Mesothelial cell of epicardium (in vitro differentiated cells): ENCODE measurements around the gene CNGB1. TPM values are rescaled to one million over a fixed set of nuclear protein-coding genes. Genes with fewer than 3 reads are reported as not detected.

Experiments used
- DNase-seq, 2 experiments: peaks; one replicate each; pipeline ENCODE4 v3.0.0; 2021; ENCODE audit warnings: low spot score in 2 of 2; ENCODE audit not compliant: unreplicated experiment in 2 of 2
- H3K27ac Mint-ChIP-seq: 2 replicates; pipeline ENCODE4 v1.8.0; 2021; ENCODE audit warnings: mixed read lengths
- H3K27me3 Mint-ChIP-seq: 2 replicates; pipeline ENCODE4 v1.8.0; 2021; ENCODE audit warnings: low read depth, mixed read lengths
- H3K36me3 Mint-ChIP-seq: 2 replicates; pipeline ENCODE4 v1.8.0; 2021; ENCODE audit warnings: mixed read lengths
- H3K4me1 Mint-ChIP-seq: 2 replicates; pipeline ENCODE4 v1.8.0; 2021; ENCODE audit warnings: mixed read lengths
- H3K4me3 Mint-ChIP-seq: 2 replicates; pipeline ENCODE4 v1.8.0; 2021; ENCODE audit warnings: mild to moderate bottlenecking, moderate library complexity, mixed read lengths
- H3K9me3 Mint-ChIP-seq: 2 replicates; pipeline ENCODE4 v1.8.0; 2021; ENCODE audit warnings: mixed read lengths
- total RNA-seq: library from RNA; stranded (reverse); gene quantifications from 3 replicates; pipeline ENCODE4 v1.2.1, GENCODE V29; 2021
- TF ChIP-seq, protein P1 (sequence below): fragments of 200-600 bp; sonication (generic); IDR thresholded peaks from one replicate; pipeline ENCODE4 v1.5.0; 2021; ENCODE audit warnings: antibody characterized with exemption; ENCODE audit not compliant: unreplicated experiment

The CNGB1 gene
- total RNA-seq: 0.07 to 0.27 TPM (median 0.14 TPM) in 3 replicates

DNA sequence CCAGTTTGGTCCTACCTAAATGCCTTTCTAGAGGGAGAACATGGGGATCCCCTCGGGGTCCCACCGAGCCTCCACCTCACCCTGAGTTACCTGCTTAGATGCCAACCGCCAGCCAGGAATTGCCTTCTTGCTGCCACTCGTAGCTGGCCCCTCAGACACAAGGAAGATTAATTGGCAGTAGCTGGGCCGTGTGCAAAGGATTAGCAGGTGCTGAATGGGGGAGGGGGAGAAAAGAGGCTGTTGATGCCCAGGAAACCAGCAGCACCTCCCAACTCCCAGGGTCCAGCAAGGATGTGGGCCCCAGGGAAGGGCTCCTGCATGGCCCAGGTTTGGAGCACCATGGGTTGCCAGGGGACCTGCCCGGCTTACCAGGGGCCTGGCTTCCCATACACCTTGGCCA is at the start of gene CNGB1:
Gene CNGB1, minus strand, starts transcription at position 159 of the 400 bp plus-strand sequence. CDS start 3,842 bp downstream, outside the sequence.
- peaks cover 4% of the 10 kb centered on the region for H3K27me3 Mint-ChIP-seq
- H3K9me3 Mint-ChIP-seq: no peaks in the 10 kb centered on the region
- no peak within 1 kb of the TSS for H3K27ac Mint-ChIP-seq
- no peaks in the 10 kb centered on the region for H3K4me1 Mint-ChIP-seq
- H3K36me3 Mint-ChIP-seq: no peaks in the 10 kb centered on the region
- no peak for DNase-seq
- no peak within 1 kb of the TSS for H3K4me3 Mint-ChIP-seq
- TF ChIP-seq, protein P1, sequence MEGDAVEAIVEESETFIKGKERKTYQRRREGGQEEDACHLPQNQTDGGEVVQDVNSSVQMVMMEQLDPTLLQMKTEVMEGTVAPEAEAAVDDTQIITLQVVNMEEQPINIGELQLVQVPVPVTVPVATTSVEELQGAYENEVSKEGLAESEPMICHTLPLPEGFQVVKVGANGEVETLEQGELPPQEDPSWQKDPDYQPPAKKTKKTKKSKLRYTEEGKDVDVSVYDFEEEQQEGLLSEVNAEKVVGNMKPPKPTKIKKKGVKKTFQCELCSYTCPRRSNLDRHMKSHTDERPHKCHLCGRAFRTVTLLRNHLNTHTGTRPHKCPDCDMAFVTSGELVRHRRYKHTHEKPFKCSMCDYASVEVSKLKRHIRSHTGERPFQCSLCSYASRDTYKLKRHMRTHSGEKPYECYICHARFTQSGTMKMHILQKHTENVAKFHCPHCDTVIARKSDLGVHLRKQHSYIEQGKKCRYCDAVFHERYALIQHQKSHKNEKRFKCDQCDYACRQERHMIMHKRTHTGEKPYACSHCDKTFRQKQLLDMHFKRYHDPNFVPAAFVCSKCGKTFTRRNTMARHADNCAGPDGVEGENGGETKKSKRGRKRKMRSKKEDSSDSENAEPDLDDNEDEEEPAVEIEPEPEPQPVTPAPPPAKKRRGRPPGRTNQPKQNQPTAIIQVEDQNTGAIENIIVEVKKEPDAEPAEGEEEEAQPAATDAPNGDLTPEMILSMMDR: no peak

DNA sequence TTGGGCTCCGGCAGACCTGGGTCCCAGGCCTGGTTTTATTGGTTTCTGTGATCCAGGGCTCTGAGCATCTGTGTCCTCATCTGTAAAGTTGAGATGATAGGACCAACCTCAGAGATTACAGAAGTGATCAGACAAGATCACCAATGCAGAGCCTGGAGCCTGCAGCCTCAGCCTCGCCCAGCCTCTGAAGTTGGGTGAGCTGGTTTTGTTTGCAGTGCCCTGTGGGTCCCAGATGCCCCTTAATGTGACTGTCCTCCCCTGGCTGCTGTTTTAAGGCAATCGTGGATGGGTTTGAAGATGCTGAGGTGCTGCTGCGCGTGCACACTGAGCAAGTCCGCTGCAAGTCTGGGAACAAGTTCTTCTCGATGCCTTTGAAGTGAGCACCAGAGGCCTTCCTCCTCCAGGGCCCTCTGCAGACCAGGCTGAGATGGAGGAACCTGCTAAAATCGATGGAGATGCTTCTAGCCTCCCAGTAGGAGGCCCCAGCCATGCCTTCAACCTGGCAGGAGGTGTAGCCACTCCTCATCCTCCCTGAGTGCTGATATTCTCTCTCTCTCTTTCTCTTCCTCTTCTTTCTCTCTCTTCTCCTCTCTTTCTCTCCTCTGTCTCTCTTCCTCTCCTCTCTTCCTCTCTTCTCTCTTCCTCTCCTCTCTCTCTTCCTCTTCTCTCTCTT is 49.1 kb upstream of the CNGB1 start:
- no peak overlapping the region for H3K27ac Mint-ChIP-seq
- peaks cover 7% of the 10 kb centered on the region for H3K27me3 Mint-ChIP-seq
- no peak overlapping the region for H3K4me3 Mint-ChIP-seq
- no peaks in the 10 kb centered on the region for H3K9me3 Mint-ChIP-seq
- TF ChIP-seq, protein P1: no peak
- peaks cover 23% of the 10 kb centered on the region for H3K4me1 Mint-ChIP-seq
- DNase-seq: no peak
- H3K36me3 Mint-ChIP-seq: no peaks in the 10 kb centered on the region

DNA sequence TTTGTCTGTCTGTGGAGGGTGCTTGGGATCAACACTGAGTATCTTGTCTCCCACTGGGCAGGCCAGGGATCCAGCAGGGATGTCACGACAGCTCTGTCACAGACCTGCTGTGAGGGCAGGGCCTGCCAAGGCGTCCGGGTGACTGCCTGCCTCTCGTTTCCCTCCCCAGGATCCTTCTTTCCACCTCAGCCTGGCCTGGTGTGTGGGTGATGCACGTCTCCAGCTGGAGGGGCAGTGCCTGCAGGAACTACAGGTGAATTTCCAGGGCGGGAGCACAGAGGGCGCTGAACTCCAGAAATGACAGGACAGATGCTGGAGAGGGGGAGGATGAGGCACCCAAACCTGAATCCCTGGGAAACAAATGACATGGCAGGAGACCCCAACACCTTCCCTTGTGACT is 47.9 kb upstream of the CNGB1 start:
- no peak overlapping the region for H3K27ac Mint-ChIP-seq
- no peak overlapping the region for H3K4me3 Mint-ChIP-seq
- DNase-seq: no peak
- H3K4me1 Mint-ChIP-seq: peaks cover 17% of the 10 kb centered on the region
- TF ChIP-seq, protein P1: no peak
- H3K27me3 Mint-ChIP-seq: no peaks in the 10 kb centered on the region
- no peaks in the 10 kb centered on the region for H3K9me3 Mint-ChIP-seq
- H3K36me3 Mint-ChIP-seq: no peaks in the 10 kb centered on the region

DNA sequence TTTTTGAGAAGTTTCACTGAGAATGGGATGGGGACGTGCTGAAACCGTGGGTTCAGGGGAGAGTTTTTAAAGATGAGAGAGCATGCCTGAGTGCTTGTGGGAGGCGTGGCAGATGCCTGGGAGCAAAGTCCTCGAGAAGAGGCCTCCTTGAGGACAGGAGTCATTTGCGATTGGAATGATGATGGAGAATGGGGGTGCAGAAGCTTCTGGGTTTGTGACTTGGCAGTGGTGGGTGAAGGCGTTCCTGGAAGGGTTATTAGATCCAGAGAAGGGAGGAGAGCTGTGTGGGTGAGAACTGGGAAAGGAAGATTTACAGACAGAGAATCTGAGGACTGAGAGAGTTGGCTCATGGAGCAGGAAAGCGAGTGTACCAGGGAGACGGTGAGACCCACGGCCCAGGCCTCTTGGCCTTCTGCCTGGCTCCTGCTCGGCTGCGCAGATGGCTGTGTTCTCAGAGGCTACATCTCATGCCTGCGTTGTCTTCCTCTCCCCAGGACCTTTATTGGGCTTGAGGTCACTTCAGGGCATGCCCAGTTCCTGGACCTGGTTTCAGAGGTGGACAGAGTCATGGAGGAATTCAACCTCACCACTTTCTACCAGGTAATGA is 46.0 kb upstream of the CNGB1 start:
- H3K4me3 Mint-ChIP-seq: no peak overlapping the region
- DNase-seq: no peak
- no peaks in the 10 kb centered on the region for H3K36me3 Mint-ChIP-seq
- H3K27me3 Mint-ChIP-seq: no peaks in the 10 kb centered on the region
- TF ChIP-seq, protein P1: no peak
- H3K27ac Mint-ChIP-seq: no peak overlapping the region
- no peaks in the 10 kb centered on the region for H3K9me3 Mint-ChIP-seq
- peaks cover 1% of the 10 kb centered on the region for H3K4me1 Mint-ChIP-seq

DNA sequence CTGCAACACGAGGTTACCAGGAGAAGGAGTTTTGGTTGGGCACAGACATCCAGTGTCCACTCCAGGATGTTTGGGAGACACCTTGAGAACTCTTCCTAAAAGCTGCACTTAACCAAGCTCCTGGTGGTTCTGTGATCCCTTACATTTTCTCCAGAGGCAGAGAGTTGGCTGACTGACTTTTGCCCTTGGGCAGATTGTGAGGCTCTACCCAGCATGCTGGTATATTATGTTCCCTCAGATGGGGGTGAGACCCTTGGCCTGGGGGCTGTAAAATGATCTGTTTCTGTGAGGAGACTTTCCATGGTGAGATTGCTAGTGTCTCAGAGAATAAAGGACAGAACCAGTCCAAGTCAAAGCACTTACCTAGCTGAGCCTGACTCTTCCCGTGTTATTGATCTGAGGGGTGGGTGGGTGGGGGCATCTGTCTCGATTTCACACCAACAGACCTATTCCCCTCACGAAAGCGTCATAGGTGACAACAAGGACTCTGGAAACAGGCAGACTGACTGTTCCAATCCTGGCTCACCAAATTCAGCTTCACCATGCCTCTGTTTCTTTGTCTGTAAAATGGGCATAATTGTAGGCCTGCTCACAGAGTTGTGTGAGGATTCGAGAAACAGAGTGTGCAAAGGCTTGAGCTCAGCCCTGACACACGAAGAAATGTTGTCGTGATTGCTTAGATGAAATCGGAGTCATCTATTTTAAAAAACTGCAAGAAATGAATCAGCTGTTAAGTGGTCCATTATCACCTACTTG is 42.5 kb upstream of the CNGB1 start:
- H3K4me3 Mint-ChIP-seq: no peak overlapping the region
- no peaks in the 10 kb centered on the region for H3K9me3 Mint-ChIP-seq
- TF ChIP-seq, protein P1: no peak
- peaks cover 10% of the 10 kb centered on the region for H3K36me3 Mint-ChIP-seq
- no peak for DNase-seq
- H3K27ac Mint-ChIP-seq: no peak overlapping the region
- H3K4me1 Mint-ChIP-seq: no peaks in the 10 kb centered on the region
- no peaks in the 10 kb centered on the region for H3K27me3 Mint-ChIP-seq
